ENCODE data around the gene HMGN1.
A peak's percentile ranks its signal among the peaks of the same experiment; 100 is the strongest.
"Not testable (repeated sequence)": the region's sequence is repeated elsewhere in the genome, so short reads cannot be mapped to it uniquely, and the experiment has no call there.

Gene HMGN1

DNA sequence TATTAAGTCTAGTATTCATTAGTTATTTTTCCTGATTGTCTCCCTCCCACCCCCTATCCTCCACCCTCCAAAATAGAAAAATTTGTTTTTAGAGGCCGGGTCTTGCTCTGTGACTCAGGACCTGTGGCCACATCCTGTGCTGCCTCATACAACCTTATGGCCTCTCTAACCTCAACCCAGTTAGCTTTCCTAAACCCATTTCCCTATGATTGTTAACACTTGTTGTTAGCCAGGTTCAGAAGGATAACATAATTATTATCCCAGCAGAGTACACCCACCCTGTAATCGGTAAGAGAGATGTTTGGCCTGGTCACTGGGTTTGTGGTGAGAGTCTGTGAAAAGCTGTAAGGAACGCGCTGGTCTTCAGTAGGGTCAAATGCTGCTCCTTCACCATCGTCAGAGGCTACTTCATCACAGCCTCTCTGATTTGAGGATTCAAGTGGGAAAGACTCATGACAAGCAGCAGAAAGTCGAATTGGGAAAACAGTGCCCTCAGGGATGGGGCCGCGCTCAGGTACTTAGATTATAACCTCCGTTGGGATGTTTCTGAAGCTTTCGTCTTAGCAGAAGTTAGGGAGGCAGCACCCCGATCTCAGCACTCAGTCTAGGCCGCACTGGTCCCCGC is 35.9 kb upstream of the HMGN1 start:
- TF ChIP-seq, protein P1, sequence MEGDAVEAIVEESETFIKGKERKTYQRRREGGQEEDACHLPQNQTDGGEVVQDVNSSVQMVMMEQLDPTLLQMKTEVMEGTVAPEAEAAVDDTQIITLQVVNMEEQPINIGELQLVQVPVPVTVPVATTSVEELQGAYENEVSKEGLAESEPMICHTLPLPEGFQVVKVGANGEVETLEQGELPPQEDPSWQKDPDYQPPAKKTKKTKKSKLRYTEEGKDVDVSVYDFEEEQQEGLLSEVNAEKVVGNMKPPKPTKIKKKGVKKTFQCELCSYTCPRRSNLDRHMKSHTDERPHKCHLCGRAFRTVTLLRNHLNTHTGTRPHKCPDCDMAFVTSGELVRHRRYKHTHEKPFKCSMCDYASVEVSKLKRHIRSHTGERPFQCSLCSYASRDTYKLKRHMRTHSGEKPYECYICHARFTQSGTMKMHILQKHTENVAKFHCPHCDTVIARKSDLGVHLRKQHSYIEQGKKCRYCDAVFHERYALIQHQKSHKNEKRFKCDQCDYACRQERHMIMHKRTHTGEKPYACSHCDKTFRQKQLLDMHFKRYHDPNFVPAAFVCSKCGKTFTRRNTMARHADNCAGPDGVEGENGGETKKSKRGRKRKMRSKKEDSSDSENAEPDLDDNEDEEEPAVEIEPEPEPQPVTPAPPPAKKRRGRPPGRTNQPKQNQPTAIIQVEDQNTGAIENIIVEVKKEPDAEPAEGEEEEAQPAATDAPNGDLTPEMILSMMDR (IDR thresholded peaks at IDR 0.05; ENCODE audit: low read depth, low read length): no peak
- TF ChIP-seq, protein P2, sequence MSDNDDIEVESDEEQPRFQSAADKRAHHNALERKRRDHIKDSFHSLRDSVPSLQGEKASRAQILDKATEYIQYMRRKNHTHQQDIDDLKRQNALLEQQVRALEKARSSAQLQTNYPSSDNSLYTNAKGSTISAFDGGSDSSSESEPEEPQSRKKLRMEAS (IDR thresholded peaks at IDR 0.05; ENCODE audit: low read depth, low read length): no peak
- TF ChIP-seq POLR2A (IDR thresholded peaks at IDR 0.05; ENCODE audit: extremely low read depth, insufficient read length) (no peak), MYC (IDR thresholded peaks at IDR 0.05; ENCODE audit: low read depth, low read length) (no peak)
- peak; percentile 72 for DNase-seq (ENCODE audit: low read depth)
- no peak overlapping the region for H3K4me3 ChIP-seq (ENCODE audit: low read depth, low read length)

DNA sequence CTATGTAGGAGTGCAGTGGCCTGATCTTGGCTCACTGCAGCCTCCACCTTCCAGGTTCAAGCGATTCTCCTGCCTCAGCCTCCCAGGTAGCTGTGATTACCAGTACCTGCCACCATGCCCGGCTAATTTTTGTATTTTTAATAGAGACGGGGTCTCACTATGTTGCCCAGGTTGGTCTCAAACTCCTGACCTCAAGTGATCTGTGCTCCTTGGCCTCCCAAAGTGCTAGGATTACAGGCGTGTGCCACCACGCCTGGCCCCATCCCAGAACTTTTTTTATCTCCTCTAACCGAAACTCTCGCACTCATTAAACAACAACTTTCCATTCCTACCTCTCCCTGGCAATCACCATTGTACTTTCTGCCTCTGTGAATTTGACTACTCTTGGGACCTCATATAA is 33.2 kb upstream of the HMGN1 start:
- not testable (repeated sequence) for DNase-seq (ENCODE audit: low read depth); H3K4me3 ChIP-seq (ENCODE audit: low read depth, low read length)

DNA sequence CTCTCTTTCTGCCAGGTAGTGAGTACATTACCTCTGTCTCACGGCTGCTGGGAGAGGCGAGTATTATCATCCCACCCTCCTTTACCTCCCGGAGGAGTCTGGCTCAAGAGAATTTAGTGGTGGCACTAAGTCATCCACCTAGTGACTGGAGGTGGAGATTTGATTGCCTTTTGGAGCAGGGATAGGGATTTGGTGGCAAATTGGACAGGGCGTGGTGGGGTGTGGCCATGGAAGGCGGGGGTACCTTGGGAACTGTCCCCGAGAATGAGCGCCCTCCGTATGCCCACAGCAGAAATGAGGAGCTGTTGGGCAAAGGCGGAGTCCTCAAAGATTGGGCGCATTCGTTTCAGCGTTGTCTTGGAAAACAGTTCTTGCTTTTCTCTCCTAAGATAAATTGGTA is 32.1 kb upstream of the HMGN1 start:
- TF ChIP-seq, protein P2 (IDR thresholded peaks at IDR 0.05; ENCODE audit: low read depth, low read length): no peak
- TF ChIP-seq, protein P1 (IDR thresholded peaks at IDR 0.05; ENCODE audit: low read depth, low read length): no peak
- TF ChIP-seq POLR2A (IDR thresholded peaks at IDR 0.05; ENCODE audit: extremely low read depth, insufficient read length) (no peak), MYC (IDR thresholded peaks at IDR 0.05; ENCODE audit: low read depth, low read length) (no peak)
- H3K4me3 ChIP-seq (ENCODE audit: low read depth, low read length): peak overlapping the region; percentile 71
- no peak for DNase-seq (ENCODE audit: low read depth)

DNA sequence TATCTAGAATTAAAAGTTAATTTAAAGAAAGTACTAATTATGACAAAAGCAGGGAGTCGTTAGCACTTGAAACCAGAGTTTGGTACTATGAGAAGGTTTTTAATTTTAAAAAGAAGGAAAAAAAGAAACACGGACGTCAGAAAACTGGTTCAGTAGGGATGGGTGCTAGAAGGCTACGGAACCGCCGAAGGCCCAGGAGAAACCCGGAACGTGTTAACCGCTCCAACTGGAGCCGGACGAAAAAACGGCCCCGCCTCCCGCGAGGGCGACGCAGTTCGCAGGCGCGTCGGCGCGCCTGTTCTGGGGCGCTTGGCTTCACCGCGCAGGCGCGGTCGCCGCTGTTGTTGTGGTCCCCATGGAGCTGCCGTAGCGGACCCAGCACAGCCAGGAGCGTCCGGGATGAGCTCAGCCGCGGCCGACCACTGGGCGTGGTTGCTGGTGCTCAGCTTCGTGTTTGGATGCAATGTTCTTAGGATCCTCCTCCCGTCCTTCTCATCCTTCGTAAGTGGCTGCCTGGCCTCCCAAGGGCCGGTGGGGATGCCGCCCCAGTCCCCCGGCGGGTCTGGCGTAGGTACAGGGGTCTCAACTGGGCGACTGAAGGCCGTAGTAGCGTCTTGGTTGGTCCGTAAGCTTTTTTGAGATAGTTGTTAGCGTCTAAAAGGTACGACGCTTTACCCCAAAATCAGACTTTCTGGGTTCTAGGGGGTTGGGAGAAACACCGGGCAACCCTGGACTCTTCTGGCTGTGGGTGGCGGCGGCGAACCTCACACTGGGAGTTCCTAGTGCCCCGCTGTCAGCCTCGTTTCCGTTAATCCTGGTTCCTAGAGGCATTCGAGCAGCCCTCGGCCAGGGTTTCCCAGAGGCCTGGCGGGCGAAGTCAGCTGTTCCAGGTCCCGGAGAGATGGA is 31.4 kb upstream of the HMGN1 start:
- H3K4me3 ChIP-seq (ENCODE audit: low read depth, low read length): peak overlapping the region; percentile 71
- TF ChIP-seq POLR2A (IDR thresholded peaks at IDR 0.05; ENCODE audit: extremely low read depth, insufficient read length) (peak; percentile 77), MYC (IDR thresholded peaks at IDR 0.05; ENCODE audit: low read depth, low read length) (peak; percentile 51; the same call in 1 of the 2 replicates)
- TF ChIP-seq, protein P2 (IDR thresholded peaks at IDR 0.05; ENCODE audit: low read depth, low read length): peak; percentile 60; the same call in 1 of the 2 replicates
- TF ChIP-seq, protein P1 (IDR thresholded peaks at IDR 0.05; ENCODE audit: low read depth, low read length): no peak
- peak; percentile 96 for DNase-seq (ENCODE audit: low read depth)

DNA sequence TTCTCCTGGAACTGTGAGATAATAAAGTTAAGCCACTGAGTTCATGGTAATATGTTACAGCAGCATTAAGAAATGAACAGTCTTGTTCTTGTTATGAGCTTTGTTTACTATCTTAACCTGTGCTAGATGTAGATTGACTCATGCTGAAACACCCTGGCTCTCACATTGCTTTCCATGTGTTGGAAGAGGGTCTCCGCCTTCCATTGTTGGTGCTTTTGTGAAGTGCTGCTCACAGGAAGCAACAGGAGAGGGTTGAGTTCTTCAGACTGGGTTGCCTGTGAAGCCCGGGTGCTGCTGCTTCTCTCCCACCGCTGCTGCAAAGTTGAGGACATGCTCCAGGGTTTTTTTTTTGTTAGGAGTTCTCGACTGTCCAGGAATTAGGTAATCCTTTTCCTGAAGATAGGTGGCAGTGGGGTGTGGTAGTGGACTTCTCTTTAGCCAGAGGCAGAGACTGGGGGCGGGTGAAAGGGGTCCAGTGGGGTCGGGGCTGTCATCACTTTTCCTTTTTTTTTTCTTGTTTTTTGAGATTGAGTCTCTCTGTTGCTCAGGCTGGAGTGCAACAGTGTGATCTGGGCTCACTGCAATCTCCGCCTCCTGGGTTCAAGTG is 28.7 kb upstream of the HMGN1 start:
- DNase-seq (ENCODE audit: low read depth): no peak
- TF ChIP-seq MYC (IDR thresholded peaks at IDR 0.05; ENCODE audit: low read depth, low read length) (no peak), POLR2A (IDR thresholded peaks at IDR 0.05; ENCODE audit: extremely low read depth, insufficient read length) (no peak)
- TF ChIP-seq, protein P2 (IDR thresholded peaks at IDR 0.05; ENCODE audit: low read depth, low read length): no peak
- TF ChIP-seq, protein P1 (IDR thresholded peaks at IDR 0.05; ENCODE audit: low read depth, low read length): no peak
- H3K4me3 ChIP-seq (ENCODE audit: low read depth, low read length): no peak overlapping the region

DNA sequence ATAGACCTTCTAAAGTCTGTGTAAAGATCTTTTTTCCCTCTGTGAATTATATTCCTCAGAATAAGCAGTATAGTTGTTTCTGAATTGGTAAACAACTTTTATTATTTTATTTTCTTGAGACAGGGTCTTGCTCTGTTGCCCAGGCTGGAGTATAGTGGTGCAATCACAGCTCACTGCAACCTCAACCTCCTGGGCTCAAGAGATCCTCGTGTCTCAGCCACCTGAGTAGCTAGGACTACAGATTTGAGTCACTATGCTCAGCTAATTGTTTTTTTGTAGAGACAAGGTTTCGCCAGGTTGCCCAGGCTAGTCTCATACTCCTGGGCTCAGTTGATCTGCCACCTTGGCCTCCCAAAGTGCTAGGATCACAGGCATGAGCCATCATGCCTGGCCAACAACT is 26.6 kb upstream of the HMGN1 start:
- DNase-seq (ENCODE audit: low read depth): no peak
- TF ChIP-seq MYC (IDR thresholded peaks at IDR 0.05; ENCODE audit: low read depth, low read length) (no peak), POLR2A (IDR thresholded peaks at IDR 0.05; ENCODE audit: extremely low read depth, insufficient read length) (no peak)
- TF ChIP-seq, protein P2 (IDR thresholded peaks at IDR 0.05; ENCODE audit: low read depth, low read length): no peak
- TF ChIP-seq, protein P1 (IDR thresholded peaks at IDR 0.05; ENCODE audit: low read depth, low read length): no peak
- H3K4me3 ChIP-seq (ENCODE audit: low read depth, low read length): no peak overlapping the region
